Activated T-helper 1 cell treated with Interleukin-2 at 50 U/mL for 16 hours (primary cell): ENCODE measurements around the gene HLA-DOB.
"Not testable (repeated sequence)": the region's sequence is repeated elsewhere in the genome, so short reads cannot be mapped to it uniquely, and the experiment has no call there.

Experiments used
- DNase-seq: peaks from one replicate; pipeline ENCODE4 v3.0.0-alpha.2; 2020; ENCODE audit warnings: low read depth

The HLA-DOB gene

DNA sequence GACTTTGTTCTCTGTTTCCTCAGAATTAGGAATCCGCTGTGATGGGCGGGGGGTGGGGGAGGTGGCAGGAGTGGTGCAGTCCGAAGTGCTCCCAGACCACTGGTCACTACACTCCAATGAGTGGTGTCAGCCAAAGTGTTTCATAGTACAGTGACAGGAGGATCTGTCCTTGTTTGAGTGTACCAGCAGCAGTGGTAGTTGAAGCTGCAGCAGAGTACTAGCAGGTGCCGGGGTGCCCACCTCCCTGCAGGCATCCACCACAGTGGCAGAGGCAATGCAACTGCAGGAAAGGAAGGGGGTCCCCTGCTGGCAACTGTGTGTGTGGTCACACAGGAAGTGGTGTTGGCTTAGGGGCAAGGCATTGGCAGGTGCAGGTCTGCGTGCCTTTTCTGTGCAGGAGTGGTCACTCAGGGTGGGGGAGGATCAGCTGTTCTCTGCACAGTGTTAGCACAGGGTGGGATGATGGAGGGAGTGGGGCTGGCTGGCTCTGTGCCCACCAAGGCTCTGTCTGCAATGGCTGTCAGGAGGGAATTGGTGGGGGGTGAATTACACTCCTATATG is 9.7 kb downstream of the HLA-DOB start:
- DNase-seq, result no peak

DNA sequence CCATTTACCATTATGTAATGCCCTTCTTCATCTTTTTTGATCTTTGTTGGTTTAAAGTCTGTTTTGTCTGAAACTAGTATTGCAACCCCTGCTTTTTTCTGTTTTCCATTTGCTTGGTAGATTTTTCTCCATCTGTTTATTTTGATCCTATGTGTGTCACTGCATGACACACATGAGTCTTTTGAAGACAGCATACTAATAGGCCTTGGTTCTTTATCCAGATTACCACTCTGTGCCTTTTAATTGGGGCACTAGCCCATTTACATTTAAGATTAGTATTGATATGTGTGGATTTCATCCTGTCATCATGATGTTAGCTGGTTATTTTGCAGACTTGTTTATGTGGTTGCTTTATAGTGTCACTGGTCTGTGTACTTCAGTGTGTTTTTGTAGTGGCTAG is 11.4 kb downstream of the HLA-DOB start:
- DNase-seq, result not testable (repeated sequence)

DNA sequence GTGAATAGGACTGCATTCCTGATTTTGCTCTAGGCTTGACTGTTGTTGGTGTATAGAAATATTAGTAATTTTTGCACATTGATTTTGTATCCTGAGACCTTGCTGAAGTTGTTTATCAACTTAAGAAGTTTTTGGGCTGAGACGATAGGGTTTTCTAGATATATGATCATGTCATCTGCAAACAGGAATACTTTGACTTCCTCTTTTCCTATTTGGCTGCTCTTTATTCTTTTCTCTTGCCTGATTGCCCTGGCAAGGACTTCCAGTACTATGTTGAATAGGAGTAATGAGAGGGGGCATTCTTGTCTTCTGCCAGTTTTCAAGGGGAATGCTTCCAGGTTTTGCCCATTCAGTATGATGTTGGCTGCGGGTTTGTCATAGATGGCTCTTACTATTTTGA is 13.4 kb downstream of the HLA-DOB start:
- no peak for DNase-seq

DNA sequence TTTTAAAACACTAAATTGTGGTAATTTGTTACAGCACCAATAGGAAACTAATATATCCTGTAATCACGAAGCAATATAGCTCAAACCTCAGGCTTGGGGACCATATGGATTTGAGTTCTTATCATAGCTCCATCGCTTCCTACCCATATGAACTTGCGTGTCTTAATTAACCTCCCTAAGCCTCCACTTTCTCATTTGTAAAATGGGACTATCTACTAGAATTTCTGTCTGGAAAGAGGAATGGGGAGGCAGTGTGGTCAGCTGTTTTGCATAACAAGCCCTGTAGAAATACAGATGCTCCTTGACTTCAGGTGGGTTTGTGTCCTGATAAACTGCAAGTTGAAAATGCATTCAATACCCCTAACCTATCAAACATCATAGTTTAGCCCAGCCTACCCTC is 17.1 kb downstream of the HLA-DOB start:
- no peak for DNase-seq

DNA sequence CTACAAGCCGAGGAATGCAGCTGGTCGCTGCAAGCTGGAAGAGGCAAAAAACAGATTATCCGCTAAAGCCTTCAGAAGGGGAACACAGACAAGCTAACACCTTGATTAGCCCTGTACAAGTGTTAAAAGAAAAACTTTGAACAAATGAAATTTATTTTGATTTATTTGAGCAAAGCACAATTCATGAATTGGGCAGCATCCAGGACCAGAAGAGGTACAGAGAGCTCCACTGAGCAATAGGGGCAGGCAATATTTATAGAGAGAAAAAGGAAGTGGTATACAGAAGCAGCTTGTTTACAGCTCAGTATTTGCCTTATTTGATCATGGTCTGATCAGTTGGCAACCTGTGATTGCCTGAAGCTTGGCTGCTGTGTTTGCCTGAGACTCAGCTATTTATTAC is 17.6 kb downstream of the HLA-DOB start:
- DNase-seq, result no peak

DNA sequence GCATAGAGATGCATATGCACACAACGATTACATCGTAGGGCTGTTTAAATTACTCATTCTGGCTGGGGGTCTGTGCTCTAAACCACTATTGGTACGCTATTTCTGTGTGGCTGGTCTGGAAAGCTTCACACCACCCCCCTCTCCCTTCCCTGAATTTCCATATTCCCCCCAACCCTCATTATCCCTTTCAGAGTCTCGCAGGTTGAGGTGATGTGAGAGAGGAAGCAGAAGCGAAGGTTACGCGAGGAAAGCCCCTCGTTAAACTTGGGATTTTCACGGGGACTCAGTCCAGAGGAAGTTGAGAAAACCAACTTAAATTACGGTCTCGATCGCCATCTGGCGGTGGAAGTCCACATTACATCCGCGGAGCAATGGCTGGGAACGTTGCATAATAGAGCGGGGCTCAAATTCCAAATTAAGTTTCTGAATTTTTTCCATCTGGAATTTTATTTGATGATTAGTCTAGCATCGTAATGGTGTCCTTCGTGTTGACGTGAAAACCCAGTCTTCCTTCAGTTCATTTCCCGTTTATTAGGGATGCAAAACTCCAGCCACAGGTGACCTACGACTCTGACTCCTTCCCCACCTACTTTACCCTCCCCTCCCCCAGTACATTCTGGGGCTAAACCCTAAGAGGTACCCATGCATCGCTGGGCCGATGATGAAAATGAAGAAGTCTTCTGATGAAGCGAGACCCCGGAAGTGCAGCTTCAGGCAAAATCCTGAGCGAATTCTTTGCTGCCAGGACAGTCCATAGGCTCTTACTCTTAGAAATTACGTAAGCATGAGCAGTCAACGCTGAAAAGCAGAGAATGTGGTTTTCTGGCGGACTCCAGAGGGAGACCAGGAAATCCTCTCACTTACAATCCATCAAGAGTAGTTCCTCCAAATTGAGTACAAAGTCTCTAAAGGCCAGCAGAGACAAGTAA is 19.7 kb downstream of the HLA-DOB start:
- peak; percentile 55 for DNase-seq

DNA sequence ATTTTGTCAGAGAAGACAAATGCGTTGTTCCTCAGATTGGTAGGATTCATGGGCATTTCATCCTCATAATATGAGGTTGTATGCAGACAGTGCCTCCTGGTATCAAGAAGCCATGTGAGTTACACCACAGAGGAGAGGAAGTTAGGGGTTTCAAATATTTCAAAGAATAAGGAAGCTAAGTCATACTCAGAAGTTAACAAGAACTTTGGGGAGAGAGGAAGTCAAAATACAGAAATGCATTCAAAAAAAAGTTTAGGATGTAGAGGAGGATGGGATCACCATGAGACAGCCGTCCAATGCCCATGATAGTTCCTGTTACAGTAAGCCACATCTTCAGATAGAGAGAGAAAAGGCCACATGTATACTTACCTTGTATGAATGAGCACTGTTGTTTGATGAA is 22.3 kb downstream of the HLA-DOB start:
- DNase-seq, result no peak

DNA sequence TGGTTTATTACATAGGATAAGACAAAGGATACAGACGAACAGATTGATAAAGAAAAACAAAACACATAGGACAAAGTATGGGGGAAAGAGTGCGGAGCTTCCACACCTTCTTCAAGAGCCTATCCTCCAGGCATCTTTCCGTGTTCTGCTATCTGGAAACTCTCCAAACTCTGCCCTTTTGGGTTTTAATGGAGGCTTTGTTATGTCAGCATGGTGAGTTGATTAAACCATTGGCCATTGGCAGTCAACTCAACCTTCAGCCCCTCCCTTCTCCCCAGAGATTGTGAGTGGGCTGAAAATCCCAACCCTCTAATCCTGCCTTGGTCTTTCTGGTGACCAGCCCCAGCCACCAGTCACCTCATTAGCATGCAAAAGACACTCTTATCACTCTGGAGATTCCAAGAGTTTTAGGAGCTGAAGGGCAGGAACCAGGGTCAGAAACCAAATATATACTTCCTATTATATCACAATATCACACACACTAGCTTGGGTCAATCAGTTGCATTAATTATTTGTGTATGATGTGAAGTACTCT is 23.8 kb downstream of the HLA-DOB start:
- no peak for DNase-seq

DNA sequence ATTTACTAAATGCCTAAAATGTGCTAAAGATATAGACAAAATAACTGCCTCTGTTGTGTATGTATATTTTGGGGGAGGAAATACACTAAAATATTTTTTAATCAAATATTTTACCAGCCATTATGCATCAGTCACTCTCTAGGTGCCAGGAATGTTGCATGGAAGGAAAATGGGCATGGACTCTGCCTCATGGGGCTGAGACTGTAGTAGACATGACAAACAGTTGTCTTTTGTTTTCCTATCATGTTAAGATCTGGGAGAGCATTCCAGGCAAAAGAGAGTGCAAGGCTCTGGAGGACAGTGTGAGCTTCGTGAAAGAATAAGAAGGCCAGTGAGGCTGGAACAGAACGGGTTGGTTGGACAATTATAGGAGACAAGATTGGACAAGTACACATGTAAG is 26.5 kb downstream of the HLA-DOB start:
- no peak for DNase-seq

DNA sequence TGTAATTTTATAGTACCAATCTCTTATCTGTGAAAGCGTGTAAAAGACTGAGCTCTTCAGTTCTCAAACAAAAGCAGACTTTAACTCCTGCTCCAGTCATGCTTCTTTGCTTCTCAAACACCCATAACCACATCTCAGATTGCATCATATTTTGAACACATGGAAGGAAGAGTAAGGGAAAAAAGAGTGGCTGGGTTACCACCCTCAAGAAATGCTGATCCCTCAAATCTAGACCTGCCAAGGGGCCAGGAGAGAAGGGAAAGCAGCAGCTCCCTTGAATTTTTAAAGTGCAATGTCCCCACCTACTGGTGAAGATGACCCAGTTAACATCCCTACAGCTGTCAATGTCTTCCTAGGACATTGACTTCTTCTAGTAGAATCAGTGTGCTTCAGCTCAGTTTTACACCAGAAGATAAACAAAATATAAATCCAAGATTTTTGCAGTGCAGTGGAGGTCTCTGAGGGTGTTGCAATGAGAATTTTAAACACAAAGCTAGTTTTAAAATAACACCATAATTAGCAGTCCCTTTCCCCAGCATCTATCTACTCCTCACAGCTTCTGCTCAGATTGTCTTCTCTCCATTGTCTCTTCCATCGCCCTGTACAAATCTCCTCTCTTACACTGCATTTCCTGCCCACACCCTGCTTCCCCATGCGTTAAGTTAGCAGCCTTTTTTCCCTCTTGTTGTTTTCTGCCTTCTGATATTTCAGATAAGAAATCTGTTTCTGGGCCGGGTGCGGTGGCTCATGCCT is 30.8 kb downstream of the HLA-DOB start:
- no peak for DNase-seq

DNA sequence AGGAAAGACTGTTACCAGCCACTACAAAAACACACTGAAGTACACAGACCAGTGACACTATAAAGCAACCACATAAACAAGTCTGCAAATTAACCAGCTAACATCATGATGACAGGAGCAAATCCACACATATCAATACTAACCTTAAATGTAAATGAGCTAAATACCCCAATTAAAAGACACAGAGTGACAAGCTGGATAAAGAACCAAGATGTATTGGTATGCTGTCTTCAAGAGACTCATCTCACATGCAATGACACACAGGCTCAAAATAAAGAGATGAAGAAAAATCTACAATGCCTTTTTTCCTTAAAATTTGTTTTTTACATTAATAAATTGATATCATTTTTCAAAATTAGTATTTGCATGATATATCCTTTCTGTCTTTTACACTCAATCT is 33.9 kb downstream of the HLA-DOB start:
- DNase-seq, result not testable (repeated sequence)

DNA sequence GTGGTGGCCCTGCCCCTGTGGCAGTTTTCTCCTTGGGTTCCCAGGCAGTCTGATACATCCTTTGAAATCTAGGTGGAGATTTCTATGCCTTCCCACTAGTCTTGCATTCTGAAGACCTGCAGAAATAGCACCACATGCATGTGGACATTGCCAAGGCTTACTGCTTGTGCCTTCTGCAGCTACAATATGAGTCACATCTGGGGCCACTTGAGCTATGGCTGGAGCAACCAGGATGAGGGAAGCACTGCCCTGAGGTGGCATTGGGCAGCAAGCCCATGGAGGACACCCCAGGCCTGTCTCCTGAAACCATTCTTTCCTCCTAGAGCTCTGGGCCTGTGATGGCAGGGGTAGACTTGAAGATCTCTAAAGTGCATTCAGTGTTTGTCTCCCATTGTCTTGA is 37.8 kb downstream of the HLA-DOB start:
- DNase-seq, result no peak

DNA sequence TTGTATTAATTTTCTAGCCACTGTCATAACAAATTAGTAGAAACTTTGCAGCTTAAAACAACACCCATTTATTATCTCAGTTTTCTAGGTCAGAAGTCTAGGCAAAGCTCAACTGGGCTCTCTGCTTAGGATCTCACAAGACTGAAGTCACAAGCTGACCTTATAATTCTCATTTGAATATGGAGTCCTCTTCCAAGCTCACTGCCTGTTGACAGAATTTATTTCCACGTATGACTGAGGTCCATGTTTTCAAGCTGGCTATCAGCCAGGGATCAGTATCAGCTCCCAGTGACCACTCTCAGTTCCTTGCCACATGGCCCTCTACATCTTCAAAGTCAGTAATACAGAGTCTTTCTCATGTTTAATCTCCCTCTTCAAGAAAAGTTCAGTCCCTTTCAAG is 41.7 kb downstream of the HLA-DOB start:
- DNase-seq, result no peak

DNA sequence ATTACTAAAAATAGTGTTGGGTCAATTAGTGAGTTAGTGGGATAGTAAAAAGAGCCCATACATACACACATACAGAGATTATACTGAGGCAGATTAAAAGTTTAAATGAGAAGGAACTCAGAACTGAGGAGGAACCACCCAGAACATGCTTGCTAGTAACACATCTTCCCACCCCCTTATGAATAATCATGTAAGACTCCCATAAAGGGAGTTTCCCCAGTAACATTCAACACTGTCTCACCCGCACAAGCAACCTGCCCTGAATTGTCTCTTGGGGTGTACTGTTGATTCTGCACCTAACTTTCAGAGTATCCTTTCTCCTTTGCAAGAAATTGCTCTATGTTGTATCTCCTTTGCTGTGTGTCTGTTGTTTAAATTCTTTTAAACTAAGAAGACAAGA is 42.4 kb downstream of the HLA-DOB start:
- DNase-seq, result no peak

DNA sequence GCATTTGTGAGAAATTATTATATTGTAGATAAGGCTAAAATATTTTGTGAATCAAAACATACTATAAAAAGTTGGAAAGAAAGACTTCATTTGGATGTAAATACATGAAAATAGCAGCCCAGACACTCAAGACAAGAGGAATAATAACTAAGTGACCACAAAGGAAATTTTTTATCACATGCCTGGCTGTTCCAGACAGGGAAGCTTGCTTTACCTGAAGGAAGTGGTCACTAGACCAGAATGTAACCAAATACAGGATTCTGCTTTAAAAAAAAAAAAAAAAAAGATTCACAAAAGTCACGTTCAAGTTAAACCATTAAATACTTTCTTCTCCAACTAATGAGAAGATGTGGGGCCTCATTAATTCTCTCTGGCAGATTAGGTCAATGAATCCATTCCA is 44.1 kb downstream of the HLA-DOB start:
- no peak for DNase-seq

DNA sequence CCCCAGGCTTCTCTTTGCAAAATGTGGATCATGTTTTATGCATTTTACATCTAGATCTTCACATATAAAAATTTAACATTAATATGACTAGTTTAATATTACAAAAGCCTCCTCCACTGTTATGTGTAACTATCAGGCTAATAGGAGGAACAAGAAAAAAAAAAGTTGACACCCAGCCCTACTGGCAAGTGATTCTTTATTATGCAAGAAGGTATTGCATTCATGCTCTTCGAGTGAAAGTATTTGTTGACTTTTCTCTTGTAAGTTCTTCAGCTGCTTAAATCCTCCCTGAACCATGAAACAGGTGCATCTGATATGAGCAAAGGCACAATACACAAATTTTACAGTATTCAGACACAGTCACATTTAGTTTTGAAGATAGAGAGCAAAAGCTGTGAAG is 52.8 kb downstream of the HLA-DOB start:
- no peak for DNase-seq

DNA sequence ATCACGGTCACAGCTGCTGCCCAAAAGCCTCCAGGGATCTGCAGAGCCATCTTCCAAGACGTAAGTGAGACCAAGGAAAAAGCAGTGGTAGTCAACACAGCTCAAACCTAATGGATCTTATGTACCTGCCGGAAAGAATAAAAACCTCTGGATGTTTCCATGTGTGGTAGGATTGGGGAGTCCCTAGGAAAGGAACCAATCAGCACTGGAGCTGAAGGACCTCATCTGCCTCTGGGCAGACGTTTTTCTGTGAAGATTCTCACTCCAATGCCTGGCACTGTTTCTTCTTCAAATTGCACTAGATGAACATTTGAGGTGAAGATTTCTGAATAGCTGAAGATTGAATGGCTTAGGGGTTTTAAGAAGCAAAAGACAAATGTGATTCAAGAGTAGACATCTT is 53.4 kb downstream of the HLA-DOB start, which contains the start of gene HLA-DQB2:
Gene HLA-DQB2 (minus strand): TSS at position 112 of the 400 bp plus-strand sequence. CDS start 62 bp downstream, at position 50.
- DNase-seq, result no peak
